ENCODE results near the gene TPH2. TPM values are rescaled to one million over a fixed set of nuclear protein-coding genes. Genes with fewer than 3 reads are reported as not detected.

Gene TPH2
- total and polyA plus RNA-seq, 4 donors = not detected

GRCh38 chr12:72017054-72017651 lies 78.5 kb downstream of the TPH2 start:
- H3K4me3 ChIP-seq (ENCODE audit: low read depth in 1 of 3, low read length in 3 of 3) = no peak overlapping the region
- H3K4me1 ChIP-seq (ENCODE audit: control insufficient read depth in 4 of 4, insufficient read depth in 4 of 4, low read length in 3 of 4) = no peaks in the 10 kb centered on the region
- TF ChIP-seq GABPA (IDR thresholded peaks at IDR 0.05 in 1 of 2, conservative IDR thresholded peaks at IDR 0.05 in 1 of 2) (no peak), EGR1 (IDR thresholded peaks at IDR 0.05; ENCODE audit: low read depth in 2 of 2) (no peak), RXRA (IDR thresholded peaks at IDR 0.05) (peak in 1 of 2 donors; percentile 4), JUND (IDR thresholded peaks at IDR 0.05) (no peak), CTCF (IDR thresholded peaks at IDR 0.05; ENCODE audit: low read depth, low read length, missing input control) (peak; percentile 81), FOXA2 (IDR thresholded peaks at IDR 0.05) (no peak), RAD21 (IDR thresholded peaks at IDR 0.05) (peak; percentile 88 to 91), FOXA1 (IDR thresholded peaks at IDR 0.05) (no peak), NR2F2 (IDR thresholded peaks at IDR 0.05) (no peak), YY1 (IDR thresholded peaks at IDR 0.05) (peak; percentile 12), ZBTB33 (IDR thresholded peaks at IDR 0.05) (no peak), TAF1 (conservative IDR thresholded peaks at IDR 0.05) (no peak), SP1 (IDR thresholded peaks at IDR 0.05) (peak; percentile 36), HNF4A (conservative IDR thresholded peaks at IDR 0.05) (peak; percentile 53 to 71), REST (IDR thresholded peaks at IDR 0.05) (no peak), ATF3 (IDR thresholded peaks at IDR 0.05) (no peak), MAX (IDR thresholded peaks at IDR 0.05) (no peak), HNF4G (IDR thresholded peaks at IDR 0.05) (peak; percentile 53)
- H3K27me3 ChIP-seq (ENCODE audit: control insufficient read depth in 4 of 4, insufficient read depth in 4 of 4, low read length in 3 of 4) = peaks cover 0 to 2% (median 0%) of the 10 kb centered on the region in 4 donors
- no peaks in the 10 kb centered on the region for H3K36me3 ChIP-seq (ENCODE audit: control insufficient read depth in 4 of 4, insufficient read depth in 3 of 4, low read depth in 1 of 4, low read length in 3 of 4)
- peak; percentile 70 for DNase-seq (ENCODE audit: low spot score)
- WGBS = under 1% methylated on average over 6 of the region's 6 CpGs
- H3K9ac ChIP-seq (ENCODE audit: low read depth in 1 of 2, low read length in 2 of 2) = no peak overlapping the region
- no peaks in the 10 kb centered on the region for H3K9me3 ChIP-seq (ENCODE audit: control insufficient read depth in 4 of 4, low read length in 3 of 4)
- no peak overlapping the region for H3K27ac ChIP-seq (ENCODE audit: low read depth in 1 of 2, low read length in 2 of 2)

All from liver (tissue), 9 donors.